Suprapubic skin (tissue), 4 donors: ENCODE data around the gene CHMP4A. TPM values are rescaled to one million over a fixed set of nuclear protein-coding genes. Genes with fewer than 3 reads are reported as not detected.

Source experiments
- DNase-seq, 2 donors: peaks; one replicate each; pipeline ENCODE4 v3.0.0-alpha.2; 2019; ENCODE audit warnings: low spot score in 2 of 2
- H3K27ac ChIP-seq: fragments of 200-600 bp; sonication (generic); one replicate; pipeline ENCODE4 v1.5.1; 2019
- H3K27me3 ChIP-seq: fragments of 200-600 bp; sonication (generic); one replicate; pipeline ENCODE4 v1.5.1; 2019
- H3K36me3 ChIP-seq: fragments of 200-600 bp; sonication (generic); one replicate; pipeline ENCODE4 v1.5.1; 2019
- H3K4me1 ChIP-seq: fragments of 200-600 bp; sonication (generic); one replicate; pipeline ENCODE4 v1.5.1; 2019
- H3K4me3 ChIP-seq: fragments of 200-600 bp; sonication (generic); one replicate; pipeline ENCODE4 v1.5.1; 2019; ENCODE audit warnings: mild to moderate bottlenecking
- H3K9me3 ChIP-seq: fragments of 200-600 bp; sonication (generic); one replicate; pipeline ENCODE4 v1.5.1; 2019
- CTCF ChIP-seq, 2 donors: fragments of 200-600 bp in 1 of 2; fragments of 450-650 bp in 1 of 2; sonication (generic) in 1 of 2; IDR thresholded peaks; one replicate each; pipeline ENCODE4 v1.5.1; 2016 to 2019; ENCODE audit warnings: antibody characterized with exemption in 2 of 2, mild to moderate bottlenecking in 1 of 2, moderate library complexity in 1 of 2
- EP300 ChIP-seq: sonication (generic); formaldehyde crosslinking; IDR thresholded peaks from one replicate; pipeline ENCODE4 v1.6.1; 2017; ENCODE audit warnings: antibody characterized with exemption
- POLR2A ChIP-seq, 2 donors: fragments of 450-650 bp; IDR thresholded peaks; one replicate each; pipeline ENCODE4 v1.6.1; 2017; ENCODE audit warnings: antibody characterized with exemption in 2 of 2, mild to moderate bottlenecking in 2 of 2, moderate library complexity in 2 of 2
- POLR2AphosphoS5 ChIP-seq, 3 donors: sonication (generic); formaldehyde crosslinking; IDR thresholded peaks; one replicate each; pipeline ENCODE4 v1.6.1; 2017; ENCODE audit warnings: antibody characterized with exemption in 3 of 3
- WGBS: methylation state at CpG from one replicate; pipeline ENCODE4 v1.1.5; 2018; 5-methylcytosine and 5-hydroxymethylcytosine counted together
- total RNA-seq, 4 donors: library from RNA; depleted of rRNA; stranded (reverse); fragments of >200 nt; gene quantifications; one replicate each; pipeline ENCODE4 v1.1.0, GENCODE V29; 2016

The CHMP4A gene
- total RNA-seq, 4 donors from 2014 or later: 47.2 to 86.3 (median 63.6) TPM

- no peaks in the 10 kb centered on the region for H3K27me3 ChIP-seq
- TF ChIP-seq CTCF (IDR thresholded peaks at IDR 0.05): no peak
- no peak for TF ChIP-seq POLR2A (IDR thresholded peaks at IDR 0.05)
- TF ChIP-seq POLR2AphosphoS5 (IDR thresholded peaks at IDR 0.05): no peak
- no peak for TF ChIP-seq EP300
- peak overlapping the region; percentile 97 for H3K27ac ChIP-seq
- H3K4me1 ChIP-seq: peaks cover 47% of the 10 kb centered on the region
- no peaks in the 10 kb centered on the region for H3K9me3 ChIP-seq
- WGBS: 26% methylated on average over 7 of the region's 8 CpGs
- H3K36me3 ChIP-seq: peaks cover 25% of the 10 kb centered on the region
- DNase-seq: no peak
- peak overlapping the region; percentile 99 for H3K4me3 ChIP-seq
Observed at GRCh38 chr14:24194873-24195185, 18.5 kb downstream of the CHMP4A start.

- 72% methylated on average over 7 of the region's 7 CpGs for WGBS
- peaks cover 25% of the 10 kb centered on the region for H3K36me3 ChIP-seq
- H3K27ac ChIP-seq: peak overlapping the region; percentile 97
- peaks cover 51% of the 10 kb centered on the region for H3K4me1 ChIP-seq
- H3K4me3 ChIP-seq: peak overlapping the region; percentile 99
- H3K9me3 ChIP-seq: no peaks in the 10 kb centered on the region
- DNase-seq: no peak
- no peaks in the 10 kb centered on the region for H3K27me3 ChIP-seq
- TF ChIP-seq CTCF (IDR thresholded peaks at IDR 0.05) (no peak), POLR2AphosphoS5 (IDR thresholded peaks at IDR 0.05) (no peak), EP300 (no peak), POLR2A (IDR thresholded peaks at IDR 0.05) (no peak)
Observed at GRCh38 chr14:24194186-24194872, 19.0 kb downstream of the CHMP4A start.

GRCh38 chr14:24192933-24193332 is 20.4 kb downstream of the CHMP4A start:
- H3K27me3 ChIP-seq: no peaks in the 10 kb centered on the region
- H3K4me3 ChIP-seq: no peak overlapping the region
- no peak for DNase-seq
- H3K9me3 ChIP-seq: no peaks in the 10 kb centered on the region
- no peak overlapping the region for H3K27ac ChIP-seq
- peaks cover 25% of the 10 kb centered on the region for H3K36me3 ChIP-seq
- H3K4me1 ChIP-seq: peaks cover 57% of the 10 kb centered on the region
- TF ChIP-seq EP300 (no peak), POLR2AphosphoS5 (IDR thresholded peaks at IDR 0.05) (no peak), POLR2A (IDR thresholded peaks at IDR 0.05) (no peak), CTCF (IDR thresholded peaks at IDR 0.05) (no peak)
- WGBS: 94% methylated on average over 15 of the region's 15 CpGs

- DNase-seq: no peak
- TF ChIP-seq POLR2AphosphoS5 (IDR thresholded peaks at IDR 0.05): no peak
- no peak for TF ChIP-seq EP300
- no peak for TF ChIP-seq CTCF (IDR thresholded peaks at IDR 0.05)
- TF ChIP-seq POLR2A (IDR thresholded peaks at IDR 0.05): no peak
- H3K9me3 ChIP-seq: no peaks in the 10 kb centered on the region
- H3K4me3 ChIP-seq: no peak overlapping the region
- H3K27ac ChIP-seq: no peak overlapping the region
- 85% methylated on average over 10 of the region's 10 CpGs for WGBS
- H3K4me1 ChIP-seq: peaks cover 47% of the 10 kb centered on the region
- H3K36me3 ChIP-seq: peaks cover 39% of the 10 kb centered on the region
- no peaks in the 10 kb centered on the region for H3K27me3 ChIP-seq
Observed at GRCh38 chr14:24190416-24190815, 22.9 kb downstream of the CHMP4A start.

- H3K36me3 ChIP-seq: peaks cover 48% of the 10 kb centered on the region
- peaks cover 41% of the 10 kb centered on the region for H3K4me1 ChIP-seq
- no peak for DNase-seq
- no peak overlapping the region for H3K4me3 ChIP-seq
- TF ChIP-seq CTCF (IDR thresholded peaks at IDR 0.05) (no peak), POLR2A (IDR thresholded peaks at IDR 0.05) (no peak), POLR2AphosphoS5 (IDR thresholded peaks at IDR 0.05) (no peak), EP300 (no peak)
- 93% methylated on average over 9 of the region's 9 CpGs for WGBS
- no peaks in the 10 kb centered on the region for H3K27me3 ChIP-seq
- H3K9me3 ChIP-seq: no peaks in the 10 kb centered on the region
- H3K27ac ChIP-seq: no peak overlapping the region
Observed at GRCh38 chr14:24189460-24189859, 23.8 kb downstream of the CHMP4A start.
